ENCODE results near the gene SYAP1. TPM values are rescaled to one million over a fixed set of nuclear protein-coding genes. Genes with fewer than 3 reads are reported as not detected.

Gene SYAP1
- polyA plus RNA-seq, 1 donor (not counting 4 experiments of a cell fraction or from before 2014, with no cell fraction given) = 20.3 TPM

GRCh38 chrX:16718824-16719333 is 533 bp upstream of the SYAP1 start:
- TF ChIP-seq CTCF (optimal IDR thresholded peaks at IDR 0.05 in 1 of 3, IDR thresholded peaks at IDR 0.05 in 1 of 3, conservative IDR thresholded peaks at IDR 0.05 in 1 of 3; ENCODE audit: extremely low read depth in 1 of 3, insufficient read depth in 2 of 3, low read length in 3 of 3) = no peak
- no peak for TF ChIP-seq EZH2 (IDR thresholded peaks at IDR 0.05; ENCODE audit: low read length)
- peak overlapping the region; percentile 96 for H3K27ac ChIP-seq (ENCODE audit: control insufficient read depth, insufficient read depth, low read length)
- peak overlapping the region; percentile 96 for H3K9ac ChIP-seq (ENCODE audit: control insufficient read depth, extremely low read depth, insufficient read depth, low read length)
- dilution Hi-C loops (cut with MboI; ENCODE audit: extremely low pct_ligation_motif_present, low sequenced_read_pairs) = no loop called here
- peak overlapping the region; percentile 87 for H3K4me2 ChIP-seq (ENCODE audit: control insufficient read depth, extremely low read depth, insufficient read depth, low read depth, low read length)
- no peaks in the 10 kb centered on the region for H3K36me3 ChIP-seq (ENCODE audit: control insufficient read depth in 2 of 2, extremely low read depth in 1 of 2, insufficient read depth in 2 of 2, low read length in 2 of 2)
- H3K79me2 ChIP-seq (ENCODE audit: control insufficient read depth, insufficient read depth, low read length) = peaks cover 40% of the 10 kb centered on the region
- no peaks in the 10 kb centered on the region for H4K20me1 ChIP-seq (ENCODE audit: control insufficient read depth, extremely low read depth, insufficient read depth, low read length)
- H3K4me1 ChIP-seq (ENCODE audit: control insufficient read depth, extremely low read depth, insufficient read depth, low read length) = peaks cover 7% of the 10 kb centered on the region
- no peaks in the 10 kb centered on the region for H3K9me3 ChIP-seq (ENCODE audit: control insufficient read depth, low read depth, low read length)
- no peaks in the 10 kb centered on the region for H3K9me1 ChIP-seq (ENCODE audit: control insufficient read depth, extremely low read depth, insufficient read depth, low read length)
- H3K27me3 ChIP-seq (ENCODE audit: control insufficient read depth, extremely low read depth, insufficient read depth, low read length) = no peaks in the 10 kb centered on the region
- no peak for FAIRE-seq
- H3K4me3 ChIP-seq (ENCODE audit: control insufficient read depth in 2 of 3, extremely low read depth in 1 of 3, insufficient read depth in 2 of 3, low read depth in 1 of 3, low read length in 3 of 3) = peak overlapping the region; percentile 70 to 94 (median 92)
- no peak for DNase-seq (ENCODE audit: low read depth, low spot score)
- peak overlapping the region; percentile 95 for H2AFZ ChIP-seq (ENCODE audit: control insufficient read depth, low read length)

- TF ChIP-seq EZH2 (IDR thresholded peaks at IDR 0.05; ENCODE audit: low read length) (no peak), CTCF (optimal IDR thresholded peaks at IDR 0.05 in 1 of 3, IDR thresholded peaks at IDR 0.05 in 1 of 3, conservative IDR thresholded peaks at IDR 0.05 in 1 of 3; ENCODE audit: extremely low read depth in 1 of 3, insufficient read depth in 2 of 3, low read length in 3 of 3) (no peak)
- Histone ChIP-seq H3K79me2 (ENCODE audit: control insufficient read depth, insufficient read depth, low read length) (peaks cover 70% of the 10 kb centered on the region), H3K27me3 (ENCODE audit: control insufficient read depth, extremely low read depth, insufficient read depth, low read length) (no peaks in the 10 kb centered on the region), H3K9me3 (ENCODE audit: control insufficient read depth, low read depth, low read length) (no peaks in the 10 kb centered on the region), H3K27ac (ENCODE audit: control insufficient read depth, insufficient read depth, low read length) (no peak overlapping the region), H3K9me1 (ENCODE audit: control insufficient read depth, extremely low read depth, insufficient read depth, low read length) (no peaks in the 10 kb centered on the region), H3K4me2 (ENCODE audit: control insufficient read depth, extremely low read depth, insufficient read depth, low read depth, low read length) (no peak overlapping the region), H3K4me1 (ENCODE audit: control insufficient read depth, extremely low read depth, insufficient read depth, low read length) (peaks cover 7% of the 10 kb centered on the region), H4K20me1 (ENCODE audit: control insufficient read depth, extremely low read depth, insufficient read depth, low read length) (no peaks in the 10 kb centered on the region), H3K9ac (ENCODE audit: control insufficient read depth, extremely low read depth, insufficient read depth, low read length) (no peak overlapping the region), H3K36me3 (ENCODE audit: control insufficient read depth in 2 of 2, extremely low read depth in 1 of 2, insufficient read depth in 2 of 2, low read length in 2 of 2) (peaks cover 0 to 4% of the 10 kb centered on the region in 2 experiments), H2AFZ (ENCODE audit: control insufficient read depth, low read length) (no peak overlapping the region), H3K4me3 (ENCODE audit: control insufficient read depth in 2 of 3, extremely low read depth in 1 of 3, insufficient read depth in 2 of 3, low read depth in 1 of 3, low read length in 3 of 3) (no peak overlapping the region)
- no peak for FAIRE-seq
- DNase-seq (ENCODE audit: low read depth, low spot score) = no peak
- dilution Hi-C loops (cut with MboI; ENCODE audit: extremely low pct_ligation_motif_present, low sequenced_read_pairs) = no loop called here
These were observed 3.1 kb downstream of the SYAP1 start for GRCh38 chrX:16722481-16722880.

Data from keratinocyte (primary cell).